ENCODE results near the gene OOSP3. TPM values are rescaled to one million over a fixed set of nuclear protein-coding genes. Genes with fewer than 3 reads are reported as not detected.

Gene OOSP3
- total RNA-seq, 1 experiment from 2014 or later: not detected

GRCh38 chr11:59839615-59840014 lies 39.0 kb upstream of the OOSP3 start:
- H3K79me2 ChIP-seq (ENCODE audit: insufficient read depth, low read length): no peaks in the 10 kb centered on the region
- no peak overlapping the region for H3K27ac ChIP-seq (ENCODE audit: low read depth, low read length)
- no peaks in the 10 kb centered on the region for H3K4me1 ChIP-seq (ENCODE audit: control insufficient read depth in 1 of 2, insufficient read depth in 2 of 2, low read length in 2 of 2)
- no peak overlapping the region for H3K4me3 ChIP-seq (replicated peaks in 1 of 2; ENCODE audit: low read depth in 1 of 2, low read length in 2 of 2)
- H3K9me2 ChIP-seq (ENCODE audit: insufficient read depth): no peaks in the 10 kb centered on the region
- H3K9ac ChIP-seq (ENCODE audit: low read length): no peak overlapping the region
- H2AFZ ChIP-seq (ENCODE audit: low read depth, low read length, poor library complexity, severe bottlenecking): no peak overlapping the region
- H3K4me2 ChIP-seq (ENCODE audit: low read length): no peak overlapping the region
- DNase-seq (ENCODE audit: low read depth, low spot score): no peak
- H3K27me3 ChIP-seq (ENCODE audit: insufficient read depth, low read length): no peaks in the 10 kb centered on the region
- no peaks in the 10 kb centered on the region for H3K36me3 ChIP-seq (ENCODE audit: control insufficient read depth in 1 of 2, insufficient read depth in 2 of 2, low read length in 2 of 2)
- intact Hi-C loops (cut with micrococcal nuclease): no loop called here
- ATAC-seq: no peak
- CTCF ChIA-PET: no interaction called here
- no TSS peak for BruUV-seq (replicated peaks)
- no peaks in the 10 kb centered on the region for H3K9me3 ChIP-seq (ENCODE audit: control insufficient read depth in 1 of 2, insufficient read depth in 1 of 2, low read depth in 1 of 2, low read length in 2 of 2)
- TF ChIP-seq YY1 (IDR thresholded peaks at IDR 0.05; ENCODE audit: extremely low read depth, insufficient replicate concordance, low read depth, low read length): no peak
- RAD21 ChIA-PET (ENCODE audit: low non-redundant PET in 1 of 2, low total read pairs in 2 of 2, uncharacterized antibody in 2 of 2, unreplicated experiment in 2 of 2): no interaction called here
- H4K20me1 ChIP-seq (ENCODE audit: insufficient read depth): no peaks in the 10 kb centered on the region
- POLR2A ChIA-PET: no interaction called here

GRCh38 chr11:59841514-59841913 lies 37.1 kb upstream of the OOSP3 start:
- ChIA-PET RAD21 (ENCODE audit: low non-redundant PET in 1 of 2, low total read pairs in 2 of 2, uncharacterized antibody in 2 of 2, unreplicated experiment in 2 of 2) (no interaction called here), CTCF (no interaction called here), POLR2A (no interaction called here)
- no peaks in the 10 kb centered on the region for H3K27me3 ChIP-seq (ENCODE audit: insufficient read depth, low read length)
- no peaks in the 10 kb centered on the region for H3K36me3 ChIP-seq (ENCODE audit: control insufficient read depth in 1 of 2, insufficient read depth in 2 of 2, low read length in 2 of 2)
- H3K27ac ChIP-seq (ENCODE audit: low read depth, low read length): no peak overlapping the region
- no peak overlapping the region for H3K4me2 ChIP-seq (ENCODE audit: low read length)
- no peaks in the 10 kb centered on the region for H4K20me1 ChIP-seq (ENCODE audit: insufficient read depth)
- intact Hi-C loops (cut with micrococcal nuclease): no loop called here
- no peak overlapping the region for H3K9ac ChIP-seq (ENCODE audit: low read length)
- ATAC-seq (no peak), DNase-seq (ENCODE audit: low read depth, low spot score) (no peak)
- BruUV-seq (replicated peaks): no TSS peak
- H3K9me3 ChIP-seq (ENCODE audit: control insufficient read depth in 1 of 2, insufficient read depth in 1 of 2, low read depth in 1 of 2, low read length in 2 of 2): no peaks in the 10 kb centered on the region
- no peaks in the 10 kb centered on the region for H3K4me1 ChIP-seq (ENCODE audit: control insufficient read depth in 1 of 2, insufficient read depth in 2 of 2, low read length in 2 of 2)
- no peak for TF ChIP-seq FOSL1 (IDR thresholded peaks at IDR 0.05; ENCODE audit: low read depth)
- TF ChIP-seq YY1 (IDR thresholded peaks at IDR 0.05; ENCODE audit: extremely low read depth, insufficient replicate concordance, low read depth, low read length): no peak
- no peak for TF ChIP-seq CEBPB (IDR thresholded peaks at IDR 0.05; ENCODE audit: low read depth)
- TF ChIP-seq REST (IDR thresholded peaks at IDR 0.05; ENCODE audit: low read depth): no peak
- TF ChIP-seq SIN3A (IDR thresholded peaks at IDR 0.05; ENCODE audit: low read depth): no peak
- no peak for TF ChIP-seq EZH2phosphoT487 (IDR thresholded peaks at IDR 0.05; ENCODE audit: borderline replicate concordance)
- TF ChIP-seq EGR1 (IDR thresholded peaks at IDR 0.05; ENCODE audit: low read depth): no peak
- no peak for TF ChIP-seq CTCF (IDR thresholded peaks at IDR 0.05 in 2 of 3, conservative IDR thresholded peaks at IDR 0.05 in 1 of 3; ENCODE audit: borderline replicate concordance in 1 of 3, insufficient read depth in 1 of 3, low read depth in 2 of 3, low read length in 2 of 3)
- no peak for TF ChIP-seq EZH2 (IDR thresholded peaks at IDR 0.05)
- no peak for TF ChIP-seq SP1 (IDR thresholded peaks at IDR 0.05; ENCODE audit: low read depth)
- H3K79me2 ChIP-seq (ENCODE audit: insufficient read depth, low read length): no peaks in the 10 kb centered on the region
- H3K4me3 ChIP-seq (replicated peaks in 1 of 2; ENCODE audit: low read depth in 1 of 2, low read length in 2 of 2): no peak overlapping the region
- no peaks in the 10 kb centered on the region for H3K9me2 ChIP-seq (ENCODE audit: insufficient read depth)
- H2AFZ ChIP-seq (ENCODE audit: low read depth, low read length, poor library complexity, severe bottlenecking): no peak overlapping the region
